ENCODE results near the gene RPS2.

The RPS2 gene

GRCh38 chr16:1918351-1919326 lies 46.0 kb downstream of the RPS2 start, which contains the start of gene HS3ST6:
TSS of gene HS3ST6 (minus strand) at chr16:1918415. CDS start at chr16:1918323, 92 bp downstream.
- no peak for DNase-seq

- DNase-seq: no peak
These were observed 46.8 kb downstream of the RPS2 start for GRCh38 chr16:1917665-1918350.

GRCh38 chr16:1917056-1917664 lies 47.5 kb downstream of the RPS2 start:
- DNase-seq: no peak

GRCh38 chr16:1916640-1916990 lies 48.0 kb downstream of the RPS2 start:
- no peak for DNase-seq

- no peak for DNase-seq
These were observed 48.6 kb downstream of the RPS2 start for GRCh38 chr16:1915732-1916639.

- DNase-seq: no peak
These were observed 49.6 kb downstream of the RPS2 start for GRCh38 chr16:1914988-1915387.

- no peak for DNase-seq
These were observed 50.5 kb downstream of the RPS2 start for GRCh38 chr16:1914084-1914608.

GRCh38 chr16:1913327-1914083 lies 51.1 kb downstream of the RPS2 start:
- no peak for DNase-seq

GRCh38 chr16:1912215-1912543 lies 52.4 kb downstream of the RPS2 start:
- DNase-seq: no peak

All from hematopoietic multipotent progenitor cell treated with erythropoietin and hydrocortisone succinate and interleukin-3 and kit ligand, for 6 days (in vitro differentiated cells).